Choroid plexus epithelial cell (primary cell): ENCODE data around the gene SLC47A2.

ENCODE experiments used
- DNase-seq: peaks from one replicate; pipeline ENCODE4 v3.0.0-alpha.2; 2010; ENCODE audit warnings: low read depth
- H3K4me3 ChIP-seq: 2 replicates; pipeline ENCODE4 v1.5.1; 2011; ENCODE audit warnings: low read depth, mild to moderate bottlenecking, control low read depth, low read length, moderate library complexity
- TF ChIP-seq, protein P1 (sequence below): conservative IDR thresholded peaks from 2 replicates; pipeline ENCODE4 v1.5.1; 2011; ENCODE audit warnings: low read depth, mild to moderate bottlenecking, control low read depth, inconsistent platforms, low read length, moderate library complexity

Gene SLC47A2

DNA sequence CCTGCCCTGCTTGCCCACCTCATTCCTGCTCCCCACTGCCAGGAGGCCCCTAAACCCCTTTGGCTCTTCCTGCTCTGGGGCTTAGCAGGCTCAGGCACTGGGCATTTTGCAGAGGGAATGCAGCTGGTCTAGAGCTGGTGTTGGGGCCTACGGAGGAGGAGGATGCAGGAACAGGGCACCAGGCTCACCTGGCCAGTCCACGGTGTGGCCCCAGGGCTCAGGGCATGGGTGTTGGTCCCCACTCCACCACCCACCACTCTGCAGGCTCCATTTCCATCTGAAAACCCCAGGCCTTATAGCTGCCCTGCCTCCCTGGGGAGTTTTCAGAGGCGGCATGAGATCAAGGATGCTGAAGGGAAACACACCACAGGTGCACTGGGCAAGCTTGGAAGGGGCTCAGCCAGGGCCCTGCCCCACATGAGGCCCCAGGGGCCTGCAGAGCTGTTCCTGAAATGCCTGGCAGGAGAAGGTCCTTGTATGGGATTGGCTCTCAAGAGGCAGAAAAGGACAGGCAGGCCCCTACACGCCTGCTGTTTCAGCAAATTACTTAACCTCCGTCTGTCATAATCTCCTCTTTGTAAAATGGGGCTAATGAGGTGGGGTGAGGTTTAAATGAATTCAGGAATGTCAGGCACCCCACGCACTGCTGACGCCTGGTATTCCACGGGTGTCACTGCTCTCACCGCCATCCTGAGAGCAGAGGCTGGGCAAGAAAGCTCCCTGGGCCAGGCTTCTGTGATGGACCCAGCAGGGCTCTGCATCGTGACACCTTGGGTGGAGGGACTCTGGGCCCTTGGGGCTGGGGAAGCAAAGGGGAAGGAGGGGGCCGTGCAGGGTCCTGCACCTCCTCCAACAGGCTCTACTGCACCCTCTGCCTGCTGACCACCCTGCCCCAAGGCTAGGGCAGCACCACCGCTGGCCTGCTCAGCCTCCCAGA is 9.3 kb downstream of the SLC47A2 start:
- H3K4me3 ChIP-seq = no peak overlapping the region
- DNase-seq = no peak
- TF ChIP-seq, protein P1, sequence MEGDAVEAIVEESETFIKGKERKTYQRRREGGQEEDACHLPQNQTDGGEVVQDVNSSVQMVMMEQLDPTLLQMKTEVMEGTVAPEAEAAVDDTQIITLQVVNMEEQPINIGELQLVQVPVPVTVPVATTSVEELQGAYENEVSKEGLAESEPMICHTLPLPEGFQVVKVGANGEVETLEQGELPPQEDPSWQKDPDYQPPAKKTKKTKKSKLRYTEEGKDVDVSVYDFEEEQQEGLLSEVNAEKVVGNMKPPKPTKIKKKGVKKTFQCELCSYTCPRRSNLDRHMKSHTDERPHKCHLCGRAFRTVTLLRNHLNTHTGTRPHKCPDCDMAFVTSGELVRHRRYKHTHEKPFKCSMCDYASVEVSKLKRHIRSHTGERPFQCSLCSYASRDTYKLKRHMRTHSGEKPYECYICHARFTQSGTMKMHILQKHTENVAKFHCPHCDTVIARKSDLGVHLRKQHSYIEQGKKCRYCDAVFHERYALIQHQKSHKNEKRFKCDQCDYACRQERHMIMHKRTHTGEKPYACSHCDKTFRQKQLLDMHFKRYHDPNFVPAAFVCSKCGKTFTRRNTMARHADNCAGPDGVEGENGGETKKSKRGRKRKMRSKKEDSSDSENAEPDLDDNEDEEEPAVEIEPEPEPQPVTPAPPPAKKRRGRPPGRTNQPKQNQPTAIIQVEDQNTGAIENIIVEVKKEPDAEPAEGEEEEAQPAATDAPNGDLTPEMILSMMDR = no peak

DNA sequence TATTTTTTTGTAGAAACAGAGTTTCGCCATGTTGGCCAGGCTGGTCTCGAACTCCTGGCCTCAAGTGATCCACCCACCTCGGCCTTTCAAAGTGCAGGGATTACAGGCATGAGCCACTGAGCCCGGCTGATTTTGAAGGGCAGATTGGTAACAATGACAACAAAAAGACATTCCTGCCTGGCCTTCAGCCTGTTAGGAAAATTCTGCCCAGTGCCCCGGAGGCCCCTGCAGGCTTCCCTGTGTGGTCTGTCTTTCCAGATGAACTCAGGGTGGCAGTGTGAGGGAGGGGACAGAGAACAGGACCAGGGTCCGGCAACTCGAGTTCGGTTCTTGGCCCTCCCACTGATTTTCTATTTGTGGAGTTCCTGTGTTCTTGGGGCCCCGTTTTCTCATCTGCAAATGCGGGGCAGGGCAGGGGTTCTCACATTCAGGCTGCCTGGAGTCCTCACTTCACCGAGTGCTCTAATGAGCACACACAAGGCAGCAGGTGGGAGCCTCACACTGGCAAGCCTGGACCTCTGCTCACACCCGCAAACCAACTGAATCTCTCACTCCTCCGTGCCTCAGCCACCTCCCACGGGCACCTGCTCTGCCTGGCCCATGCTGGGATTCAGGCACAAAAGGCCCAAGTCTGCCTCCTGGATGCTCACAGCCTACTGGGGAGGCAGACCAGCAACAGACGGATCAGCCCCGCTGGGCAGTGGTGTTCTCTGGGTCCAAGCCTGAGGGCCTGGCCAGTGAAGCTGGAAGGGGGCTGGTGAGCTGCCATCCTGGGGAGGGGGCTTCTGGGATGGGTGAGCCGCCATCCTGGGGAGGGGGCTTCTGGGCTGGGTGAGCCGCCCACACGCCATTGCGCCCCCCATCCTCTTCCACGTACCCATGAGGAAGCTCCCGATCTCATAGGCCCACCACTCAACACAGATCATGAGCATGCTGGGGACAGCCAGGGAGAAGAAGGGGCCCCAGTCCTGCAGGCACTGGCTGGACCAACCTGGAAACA is 10.3 kb downstream of the SLC47A2 start:
- TF ChIP-seq, protein P1 = no peak
- no peak overlapping the region for H3K4me3 ChIP-seq
- DNase-seq = no peak

DNA sequence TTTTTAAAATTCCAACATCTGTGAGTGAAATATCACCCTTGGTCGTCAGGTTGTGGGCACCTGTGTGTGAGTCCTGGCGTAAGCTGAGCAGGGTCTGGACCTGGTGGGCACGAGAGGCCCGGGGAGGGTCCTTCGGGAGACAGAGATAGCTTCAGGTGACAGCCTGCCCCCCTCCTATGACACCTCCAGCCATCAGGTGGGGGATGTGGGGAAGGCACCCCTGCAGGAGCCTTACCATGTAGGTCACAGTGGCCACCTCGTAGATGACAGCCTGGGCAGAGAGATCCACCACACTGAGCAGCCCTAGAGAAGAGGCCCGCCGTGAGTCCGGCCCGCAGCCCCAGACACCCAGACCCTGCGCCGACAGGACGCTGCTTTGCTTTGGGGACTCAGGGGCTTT is 11.2 kb downstream of the SLC47A2 start:
- TF ChIP-seq, protein P1 = no peak
- no peak overlapping the region for H3K4me3 ChIP-seq
- no peak for DNase-seq

DNA sequence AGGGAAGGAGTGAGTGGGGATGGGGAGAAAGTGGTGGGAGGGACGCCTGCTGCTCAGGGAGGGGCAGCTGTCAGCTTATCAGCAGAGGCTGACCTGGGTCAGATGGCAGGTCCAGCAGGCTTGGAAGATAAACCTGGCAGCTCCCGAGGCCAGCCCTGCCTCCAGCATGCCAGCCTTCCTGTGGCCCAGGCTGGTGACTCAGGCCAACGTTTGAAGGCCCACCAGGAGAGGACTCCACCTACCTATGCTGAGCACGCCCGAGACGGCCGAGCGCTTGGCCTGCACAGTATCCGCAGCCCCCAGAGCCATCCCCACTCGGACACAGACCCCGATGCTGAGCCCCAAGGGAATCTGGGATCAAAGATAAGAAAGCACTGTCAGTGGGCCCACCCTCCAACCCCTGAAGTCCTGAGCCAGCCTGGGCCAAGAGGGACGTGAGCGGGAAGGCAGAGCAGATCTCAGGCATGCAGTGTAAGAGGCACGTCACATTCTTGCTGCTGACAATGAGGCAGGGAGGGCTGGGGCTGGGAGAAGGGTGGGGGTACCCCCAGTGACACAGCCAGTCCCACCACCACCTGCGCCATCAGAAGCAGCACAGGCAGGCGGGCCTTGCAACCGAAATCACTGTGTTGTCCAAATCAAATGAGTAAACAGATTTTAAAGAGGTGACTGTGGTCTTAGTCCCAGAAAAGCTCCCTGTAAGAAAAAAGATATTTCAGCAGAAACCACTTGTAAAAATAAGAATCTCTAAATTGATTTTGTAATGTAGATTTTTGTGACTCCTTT is 12.4 kb downstream of the SLC47A2 start:
- TF ChIP-seq, protein P1 = no peak
- no peak overlapping the region for H3K4me3 ChIP-seq
- DNase-seq = no peak

DNA sequence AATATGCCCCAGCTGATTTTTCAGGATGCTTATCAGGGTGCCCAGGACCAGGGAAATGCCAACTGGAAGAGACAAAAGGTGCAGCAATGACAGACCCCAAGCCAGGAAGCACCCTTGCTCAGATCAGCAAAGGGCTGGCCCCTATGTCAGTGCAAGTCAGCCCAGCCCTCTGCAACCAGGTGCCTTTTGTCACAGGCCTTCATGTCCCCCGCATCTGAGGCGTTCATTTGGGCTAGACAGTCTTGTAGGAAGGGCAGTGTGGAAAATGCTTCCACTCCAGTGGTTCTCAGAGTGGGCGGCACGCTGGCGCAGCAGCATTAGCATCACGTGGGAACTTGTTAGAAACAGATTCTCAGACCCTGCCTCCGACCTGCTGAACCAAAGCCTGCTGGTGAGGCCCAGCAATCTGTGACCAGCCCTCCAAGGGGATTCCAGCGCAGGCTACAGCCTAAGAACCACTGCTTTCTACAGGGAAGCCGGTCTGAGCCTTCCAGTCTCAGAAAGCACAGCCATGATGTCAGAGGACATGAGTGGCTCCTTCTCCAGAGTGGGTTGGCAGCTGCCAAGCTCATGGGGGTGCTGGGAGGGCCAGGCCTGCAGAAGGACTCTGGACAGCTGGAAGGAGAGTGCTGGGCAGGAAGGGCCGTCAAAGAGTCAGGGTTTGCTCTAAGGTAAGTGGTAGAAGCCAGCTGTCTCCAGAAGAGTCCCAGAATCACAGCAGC is 13.1 kb downstream of the SLC47A2 start:
- TF ChIP-seq, protein P1 = no peak
- H3K4me3 ChIP-seq = no peak overlapping the region
- DNase-seq = no peak

DNA sequence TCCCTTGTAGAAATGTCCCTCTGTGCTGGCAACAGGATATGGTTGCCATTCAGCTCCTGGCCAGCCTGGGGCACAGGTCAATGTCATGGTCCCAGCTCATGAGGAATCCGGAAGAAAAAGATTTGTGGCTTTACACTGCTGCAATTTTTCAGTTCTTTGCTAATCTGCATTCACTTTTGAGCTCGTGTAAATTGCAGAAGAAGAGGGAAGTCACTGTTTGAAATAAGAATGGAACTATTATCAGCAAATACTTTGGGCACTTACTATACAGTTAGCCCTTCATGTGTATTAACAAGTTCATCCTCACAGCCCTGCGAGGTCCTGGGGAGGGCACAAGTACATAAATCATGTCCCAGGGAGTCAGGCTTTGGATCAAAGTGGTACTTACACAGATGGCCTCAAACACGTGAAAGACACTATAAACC is 14.2 kb downstream of the SLC47A2 start:
- TF ChIP-seq, protein P1 = no peak
- no peak overlapping the region for H3K4me3 ChIP-seq
- no peak for DNase-seq
